BE2C (cell line): Measurements from ENCODE around the gene TUB.
A peak's percentile ranks its signal among the peaks of the same experiment; 100 is the strongest.

ENCODE experiments used
- DNase-seq: peaks from one replicate; pipeline ENCODE4 v3.0.0-alpha.2; 2020
- H3K27me3 ChIP-seq: fragments of 250-450 bp; sonication (Bioruptor Pico); 2 replicates; pipeline ENCODE4 v1.5.1; 2020; ENCODE audit warnings: mild to moderate bottlenecking
- H3K36me3 ChIP-seq: fragments of 250-450 bp; sonication (Bioruptor Pico); 2 replicates; pipeline ENCODE4 v1.5.1; 2020; ENCODE audit warnings: mild to moderate bottlenecking
- H3K4me1 ChIP-seq: fragments of 250-450 bp; sonication (Bioruptor Pico); 2 replicates; pipeline ENCODE4 v1.5.1; 2020
- H3K4me3 ChIP-seq: 2 replicates; pipeline ENCODE4 v1.5.1; 2011; ENCODE audit warnings: low read depth, low read length
- H3K9me3 ChIP-seq: fragments of 250-450 bp; sonication (Bioruptor Pico); 2 replicates; pipeline ENCODE4 v1.5.1; 2020
- TF ChIP-seq, protein P1 (sequence below): IDR thresholded peaks from 2 replicates; pipeline ENCODE4 v1.5.1; 2012; ENCODE audit warnings: mild to moderate bottlenecking, low read depth, low read length

TUB gene

DNA sequence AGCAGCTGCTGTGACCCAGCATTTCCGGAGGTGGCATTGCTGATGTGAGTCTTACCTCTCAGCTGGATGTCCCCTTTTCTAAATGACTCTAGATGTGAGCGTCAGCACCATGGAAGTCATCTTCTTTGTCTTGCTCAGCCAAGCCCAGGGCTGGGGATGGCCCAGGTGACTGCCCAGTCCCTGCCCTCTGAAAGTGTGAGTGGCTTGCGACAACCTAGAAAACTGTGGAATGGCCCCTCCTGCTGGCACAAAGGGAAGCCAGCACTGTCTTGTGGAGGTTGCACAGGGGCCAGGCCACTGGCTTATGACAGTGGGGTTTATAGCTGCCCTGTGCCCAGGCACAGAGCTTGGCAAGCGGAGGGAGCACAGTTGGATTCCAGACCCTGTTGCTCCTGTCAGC is 6.2 kb downstream of the TUB start:
- H3K27me3 ChIP-seq, result no peaks in the 10 kb centered on the region
- DNase-seq, result no peak
- peaks cover 30% of the 10 kb centered on the region for H3K4me1 ChIP-seq
- peaks cover 22% of the 10 kb centered on the region for H3K36me3 ChIP-seq
- TF ChIP-seq, protein P1, sequence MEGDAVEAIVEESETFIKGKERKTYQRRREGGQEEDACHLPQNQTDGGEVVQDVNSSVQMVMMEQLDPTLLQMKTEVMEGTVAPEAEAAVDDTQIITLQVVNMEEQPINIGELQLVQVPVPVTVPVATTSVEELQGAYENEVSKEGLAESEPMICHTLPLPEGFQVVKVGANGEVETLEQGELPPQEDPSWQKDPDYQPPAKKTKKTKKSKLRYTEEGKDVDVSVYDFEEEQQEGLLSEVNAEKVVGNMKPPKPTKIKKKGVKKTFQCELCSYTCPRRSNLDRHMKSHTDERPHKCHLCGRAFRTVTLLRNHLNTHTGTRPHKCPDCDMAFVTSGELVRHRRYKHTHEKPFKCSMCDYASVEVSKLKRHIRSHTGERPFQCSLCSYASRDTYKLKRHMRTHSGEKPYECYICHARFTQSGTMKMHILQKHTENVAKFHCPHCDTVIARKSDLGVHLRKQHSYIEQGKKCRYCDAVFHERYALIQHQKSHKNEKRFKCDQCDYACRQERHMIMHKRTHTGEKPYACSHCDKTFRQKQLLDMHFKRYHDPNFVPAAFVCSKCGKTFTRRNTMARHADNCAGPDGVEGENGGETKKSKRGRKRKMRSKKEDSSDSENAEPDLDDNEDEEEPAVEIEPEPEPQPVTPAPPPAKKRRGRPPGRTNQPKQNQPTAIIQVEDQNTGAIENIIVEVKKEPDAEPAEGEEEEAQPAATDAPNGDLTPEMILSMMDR, result peak; percentile 27; the same call in 1 of the 2 replicates
- H3K9me3 ChIP-seq, result no peaks in the 10 kb centered on the region
- H3K4me3 ChIP-seq, result no peak overlapping the region

DNA sequence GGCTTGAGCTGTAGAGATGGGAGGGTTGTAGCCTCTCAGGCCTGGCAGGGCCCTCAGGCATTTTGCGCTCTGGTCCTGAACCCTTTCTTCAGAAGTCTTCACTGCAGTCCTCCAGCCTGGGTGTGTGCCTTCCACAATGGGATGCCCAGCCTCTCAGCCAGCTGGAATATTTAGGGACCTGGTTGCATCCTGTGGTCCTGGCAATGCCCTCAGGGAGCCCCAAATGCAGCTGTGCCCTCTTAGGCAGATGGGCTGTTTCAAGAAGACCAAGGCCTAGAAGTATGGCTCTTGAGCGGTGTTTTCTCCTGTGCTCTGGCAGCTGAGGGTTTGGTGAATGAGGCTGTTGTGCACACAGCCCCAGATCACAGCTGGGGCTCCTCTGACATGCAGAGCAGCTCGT is 6.7 kb downstream of the TUB start:
- Histone ChIP-seq H3K9me3 (no peaks in the 10 kb centered on the region), H3K36me3 (peaks cover 22% of the 10 kb centered on the region), H3K4me1 (peaks cover 35% of the 10 kb centered on the region), H3K27me3 (no peaks in the 10 kb centered on the region), H3K4me3 (no peak overlapping the region)
- no peak for DNase-seq
- TF ChIP-seq, protein P1, result no peak

DNA sequence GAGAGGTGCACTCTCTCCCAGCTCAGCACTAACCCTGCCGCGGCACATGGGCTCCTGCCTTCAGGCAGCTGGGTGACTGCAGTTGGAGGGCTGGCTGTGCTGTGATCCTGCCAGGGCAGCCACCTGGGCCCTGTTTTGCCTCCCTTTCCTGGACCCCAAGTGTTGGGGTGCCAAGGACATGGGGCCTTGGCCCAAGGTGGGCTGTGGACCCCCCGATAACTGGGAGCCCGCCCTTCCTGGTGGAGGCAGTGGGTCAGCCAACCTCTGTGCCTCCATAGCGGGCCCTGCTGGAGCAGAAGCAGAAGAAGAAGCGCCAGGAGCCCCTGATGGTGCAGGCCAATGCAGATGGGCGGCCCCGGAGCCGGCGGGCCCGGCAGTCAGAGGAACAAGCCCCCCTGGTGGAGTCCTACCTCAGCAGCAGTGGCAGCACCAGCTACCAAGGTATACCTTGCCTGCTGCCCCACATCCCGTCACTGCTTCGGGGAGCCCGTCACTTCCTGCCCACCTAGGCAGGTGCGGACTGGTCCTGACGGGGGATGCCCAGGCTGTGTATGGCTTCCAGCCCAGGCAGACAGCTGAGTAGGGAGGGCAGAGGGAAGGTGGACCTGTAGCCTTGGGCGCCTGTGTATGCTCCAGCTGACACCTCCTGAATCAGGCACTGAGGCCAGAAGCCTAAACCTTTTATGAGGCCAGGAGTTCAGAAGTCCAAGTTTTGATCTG is 8.9 kb downstream of the TUB start:
- TF ChIP-seq, protein P1, result no peak
- no peak for DNase-seq
- H3K4me1 ChIP-seq, result peaks cover 35% of the 10 kb centered on the region
- peaks cover 44% of the 10 kb centered on the region for H3K36me3 ChIP-seq
- H3K9me3 ChIP-seq, result no peaks in the 10 kb centered on the region
- H3K4me3 ChIP-seq, result no peak overlapping the region
- H3K27me3 ChIP-seq, result no peaks in the 10 kb centered on the region

DNA sequence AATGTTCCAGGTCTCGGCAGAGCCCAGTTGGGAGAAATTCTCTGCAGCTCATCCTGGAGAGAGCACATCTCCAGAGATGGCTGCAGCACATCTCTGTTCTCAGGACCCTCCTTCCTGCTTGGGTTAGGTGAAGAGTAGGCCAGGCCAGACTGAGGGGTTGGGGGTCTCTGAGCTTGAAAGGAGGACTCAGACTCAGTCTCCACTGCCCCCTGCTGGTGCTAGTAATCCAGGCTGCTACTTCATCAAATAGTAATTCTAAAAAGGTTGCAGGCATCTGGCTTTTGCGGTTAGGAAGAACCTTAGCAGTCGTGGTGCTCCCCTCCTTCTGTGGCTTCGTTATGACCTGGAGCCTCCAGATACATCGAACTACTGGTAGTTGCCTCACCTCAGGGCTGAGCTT is 9.7 kb downstream of the TUB start:
- Histone ChIP-seq H3K4me3 (no peak overlapping the region), H3K36me3 (peaks cover 52% of the 10 kb centered on the region), H3K4me1 (peaks cover 27% of the 10 kb centered on the region), H3K27me3 (no peaks in the 10 kb centered on the region), H3K9me3 (no peaks in the 10 kb centered on the region)
- peak; percentile 73 for DNase-seq
- TF ChIP-seq, protein P1, result peak; percentile 71

DNA sequence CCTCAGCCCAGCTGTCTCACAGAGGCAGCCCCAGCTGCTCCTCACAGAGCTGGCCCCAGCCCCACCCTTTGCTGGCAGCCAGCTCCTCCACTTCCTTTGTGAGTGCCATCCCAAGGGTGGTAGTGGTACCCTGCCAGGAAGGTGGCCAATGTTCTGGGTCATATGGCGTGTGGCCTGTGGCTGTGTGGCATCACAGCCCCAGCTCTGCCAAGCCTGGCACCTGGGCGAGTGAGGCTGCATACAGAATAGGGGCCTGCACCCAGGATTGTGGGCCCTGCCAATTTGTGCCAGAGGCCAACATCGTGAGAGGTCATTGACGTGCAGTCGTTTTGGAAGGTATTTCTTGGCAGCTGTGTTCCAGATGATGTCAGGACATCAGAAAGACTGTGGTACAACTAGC is 10.7 kb downstream of the TUB start:
- Histone ChIP-seq H3K4me3 (no peak overlapping the region), H3K9me3 (no peaks in the 10 kb centered on the region), H3K36me3 (peaks cover 62% of the 10 kb centered on the region), H3K27me3 (no peaks in the 10 kb centered on the region), H3K4me1 (peaks cover 22% of the 10 kb centered on the region)
- DNase-seq, result no peak
- TF ChIP-seq, protein P1, result no peak

DNA sequence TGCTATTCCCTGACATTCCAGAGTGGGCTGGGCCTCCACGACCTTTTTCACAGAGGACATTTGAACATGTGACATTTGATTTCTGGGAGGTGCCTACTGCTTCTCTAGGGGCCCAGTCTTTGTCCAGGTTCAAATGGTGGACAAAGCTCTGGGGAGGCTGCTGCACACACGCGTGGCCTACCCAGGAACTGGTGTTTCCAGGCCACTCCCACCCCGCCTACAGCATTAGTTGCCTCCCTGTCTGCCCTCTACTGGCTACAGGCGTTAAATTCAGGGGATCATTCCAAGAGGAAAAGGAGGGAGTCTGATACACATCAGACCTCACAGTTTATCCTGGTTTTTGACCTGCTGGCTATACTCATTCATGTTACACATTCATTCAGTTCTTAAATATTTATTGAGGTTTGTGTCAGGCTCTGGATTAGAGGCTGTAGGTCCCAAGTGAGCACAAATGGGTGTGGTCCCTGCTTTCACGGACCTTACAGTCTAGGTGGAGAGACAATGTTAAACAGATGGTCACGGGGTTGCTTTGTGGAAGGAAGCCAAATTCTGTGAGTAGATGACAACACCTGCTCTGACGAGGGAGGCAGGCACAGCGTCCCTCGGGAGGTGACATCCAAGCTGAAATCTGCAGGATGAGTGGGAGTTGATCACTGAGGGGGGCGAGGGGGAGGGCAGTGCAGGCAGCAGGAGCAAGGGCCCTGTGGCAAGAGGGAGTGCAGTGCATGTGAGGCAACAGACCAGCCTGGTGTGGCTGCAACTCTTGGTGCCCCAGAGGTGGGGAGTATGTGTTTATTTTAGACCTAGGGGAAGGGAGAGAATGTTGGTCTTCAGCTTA is 11.8 kb downstream of the TUB start:
- H3K9me3 ChIP-seq, result no peaks in the 10 kb centered on the region
- H3K4me3 ChIP-seq, result no peak overlapping the region
- H3K27me3 ChIP-seq, result no peaks in the 10 kb centered on the region
- TF ChIP-seq, protein P1, result peak; percentile 69
- H3K4me1 ChIP-seq, result peaks cover 12% of the 10 kb centered on the region; the same call in 1 of the 2 replicates
- DNase-seq, result peak; percentile 72
- H3K36me3 ChIP-seq, result peaks cover 72% of the 10 kb centered on the region
